OCI-LY3 (cell line): Measurements from ENCODE around the gene PHYHD1.
A peak's percentile ranks its signal among the peaks of the same experiment; 100 is the strongest.

Experiments
- H2AFZ ChIP-seq: fragments of 200-600, 300-600 bp; shearing (Covaris generic); 2 replicates; pipeline ENCODE4 v1.6.0; 2014; ENCODE audit warnings: antibody characterized with exemption, low read depth, low read length
- H3K27ac ChIP-seq: fragments of 200-600, 300-600 bp; sonication (generic); 2 replicates; pipeline ENCODE4 v1.5.1; 2014; ENCODE audit warnings: mild to moderate bottlenecking, low read length, moderate library complexity, mixed read lengths
- H3K27me3 ChIP-seq: fragments of 200-600, 300-600 bp; sonication (generic); 2 replicates; pipeline ENCODE4 v1.6.1; 2014; ENCODE audit warnings: low read depth, low read length, mixed read lengths
- H3K36me3 ChIP-seq: fragments of 200-600, 300-600 bp; sonication (generic); replicated peaks from 2 replicates; pipeline ENCODE3; 2014; ENCODE audit warnings: low read depth, low read length, mixed read lengths
- H3K4me1 ChIP-seq: fragments of 300-600, 200-600 bp; sonication (generic); 2 replicates; pipeline ENCODE4 v1.6.1; 2014; ENCODE audit warnings: low read length, mixed read lengths
- H3K4me2 ChIP-seq: fragments of 200-600, 300-600 bp; sonication (generic); 2 replicates; pipeline ENCODE4 v1.6.1; 2014; ENCODE audit warnings: low read length, mixed read lengths
- H3K4me3 ChIP-seq: fragments of 300-600, 200-600 bp; sonication (generic); 2 replicates; pipeline ENCODE4 v1.5.1; 2014; ENCODE audit warnings: antibody characterized with exemption, mild to moderate bottlenecking, low read length, moderate library complexity
- H3K79me2 ChIP-seq: fragments of 300-600, 200-600 bp; shearing (Covaris generic); 2 replicates; pipeline ENCODE4 v1.6.1; 2014; ENCODE audit warnings: mild to moderate bottlenecking, low read length, mixed read lengths
- H3K9ac ChIP-seq: fragments of 300-600, 200-600 bp; shearing (Covaris generic); 2 replicates; pipeline ENCODE4 v1.6.0; 2014; ENCODE audit warnings: mild to moderate bottlenecking, low read length, moderate library complexity
- H3K9me3 ChIP-seq: fragments of 200-600, 300-600 bp; shearing (Covaris generic); 2 replicates; pipeline ENCODE4 v1.6.1; 2014; ENCODE audit warnings: low read length, mixed read lengths; ENCODE audit not compliant: insufficient read depth
- H4K20me1 ChIP-seq: fragments of 200-600, 300-600 bp; sonication (generic); 2 replicates; pipeline ENCODE4 v1.6.1; 2016; ENCODE audit warnings: low read length, mixed read lengths; ENCODE audit not compliant: insufficient read depth
- EZH2phosphoT487 ChIP-seq: fragments of 200-600 bp; shearing (Covaris generic); IDR thresholded peaks from 2 replicates; pipeline ENCODE4 v1.6.1; 2018; ENCODE audit warnings: antibody characterized with exemption, mixed run types, low read depth
- TF ChIP-seq, protein P1 (sequence below): fragments of 200-600, 300-600 bp; sonication (generic); IDR thresholded peaks from 2 replicates; pipeline ENCODE4 v1.5.1; 2014; ENCODE audit warnings: antibody characterized with exemption, low read length, low read depth

The PHYHD1 gene

DNA sequence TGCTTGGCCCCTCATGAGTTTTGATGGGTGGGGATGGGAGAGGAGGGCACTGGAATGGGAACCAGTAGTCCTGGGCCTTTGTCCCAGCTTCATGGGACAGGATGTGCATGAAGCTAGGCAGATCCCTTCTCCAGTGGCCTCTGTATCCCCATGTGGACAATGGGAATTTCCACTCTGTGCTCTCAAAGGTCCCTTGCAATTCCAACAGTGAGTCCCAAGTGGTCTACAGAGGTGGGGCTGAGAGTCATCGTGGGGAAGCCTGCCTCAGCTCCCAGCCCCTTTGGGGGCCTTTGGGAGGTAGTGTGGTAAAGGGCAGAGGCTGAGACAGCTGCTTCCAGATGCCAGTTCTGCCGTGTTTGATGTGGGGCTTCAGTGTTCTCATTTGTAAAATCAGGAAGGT is 1.9 kb upstream of the PHYHD1 start:
- peaks cover 7% of the 10 kb centered on the region; the same call in 1 of the 2 replicates for H3K79me2 ChIP-seq
- no peak overlapping the region for H3K9ac ChIP-seq
- no peak for TF ChIP-seq EZH2phosphoT487
- TF ChIP-seq, protein P1, sequence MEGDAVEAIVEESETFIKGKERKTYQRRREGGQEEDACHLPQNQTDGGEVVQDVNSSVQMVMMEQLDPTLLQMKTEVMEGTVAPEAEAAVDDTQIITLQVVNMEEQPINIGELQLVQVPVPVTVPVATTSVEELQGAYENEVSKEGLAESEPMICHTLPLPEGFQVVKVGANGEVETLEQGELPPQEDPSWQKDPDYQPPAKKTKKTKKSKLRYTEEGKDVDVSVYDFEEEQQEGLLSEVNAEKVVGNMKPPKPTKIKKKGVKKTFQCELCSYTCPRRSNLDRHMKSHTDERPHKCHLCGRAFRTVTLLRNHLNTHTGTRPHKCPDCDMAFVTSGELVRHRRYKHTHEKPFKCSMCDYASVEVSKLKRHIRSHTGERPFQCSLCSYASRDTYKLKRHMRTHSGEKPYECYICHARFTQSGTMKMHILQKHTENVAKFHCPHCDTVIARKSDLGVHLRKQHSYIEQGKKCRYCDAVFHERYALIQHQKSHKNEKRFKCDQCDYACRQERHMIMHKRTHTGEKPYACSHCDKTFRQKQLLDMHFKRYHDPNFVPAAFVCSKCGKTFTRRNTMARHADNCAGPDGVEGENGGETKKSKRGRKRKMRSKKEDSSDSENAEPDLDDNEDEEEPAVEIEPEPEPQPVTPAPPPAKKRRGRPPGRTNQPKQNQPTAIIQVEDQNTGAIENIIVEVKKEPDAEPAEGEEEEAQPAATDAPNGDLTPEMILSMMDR = no peak
- no peak overlapping the region for H3K27ac ChIP-seq
- H4K20me1 ChIP-seq = no peaks in the 10 kb centered on the region
- H3K9me3 ChIP-seq = no peaks in the 10 kb centered on the region
- no peaks in the 10 kb centered on the region for H3K36me3 ChIP-seq
- no peak overlapping the region for H2AFZ ChIP-seq
- peaks cover 16% of the 10 kb centered on the region for H3K4me1 ChIP-seq
- H3K4me3 ChIP-seq = no peak overlapping the region
- H3K27me3 ChIP-seq = no peaks in the 10 kb centered on the region
- H3K4me2 ChIP-seq = no peak overlapping the region

DNA sequence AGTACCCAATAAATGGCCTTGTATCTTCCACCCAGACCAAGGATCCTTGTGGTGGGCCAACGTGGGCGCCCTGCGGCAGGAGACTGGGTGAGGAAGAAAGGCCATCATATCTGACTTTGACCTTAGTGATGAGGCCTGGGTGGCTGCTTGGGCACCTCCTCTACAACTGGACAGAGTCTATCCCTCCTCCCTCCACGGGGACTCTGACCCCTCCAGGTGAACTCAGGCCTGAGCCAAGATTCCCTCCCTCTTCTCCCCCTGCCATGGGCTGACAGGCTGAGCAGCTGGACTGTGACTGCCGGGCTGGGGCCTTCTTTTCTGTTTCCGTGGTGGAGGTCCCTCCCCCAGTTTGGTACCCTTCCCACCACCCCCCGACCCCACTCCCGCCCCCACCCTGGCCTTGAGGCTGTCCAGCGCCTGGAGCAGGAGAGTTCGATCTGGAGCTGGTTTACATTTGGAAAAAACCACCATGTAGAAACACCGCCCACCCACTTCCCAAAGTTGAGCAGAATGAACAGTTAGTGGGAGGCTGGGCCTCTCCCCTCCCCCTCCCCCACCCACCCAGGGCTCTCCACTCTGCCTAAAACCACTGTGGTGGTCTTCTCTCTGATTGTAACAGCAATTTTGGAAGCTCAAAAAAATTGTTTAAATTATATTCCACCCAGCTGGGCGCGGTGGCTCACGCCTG is 1.2 kb upstream of the PHYHD1 start:
- Histone ChIP-seq H2AFZ (no peak overlapping the region), H3K27me3 (no peaks in the 10 kb centered on the region), H3K36me3 (no peaks in the 10 kb centered on the region), H3K27ac (no peak overlapping the region), H4K20me1 (no peaks in the 10 kb centered on the region), H3K4me2 (no peak overlapping the region), H3K4me1 (peaks cover 16% of the 10 kb centered on the region), H3K79me2 (peaks cover 7% of the 10 kb centered on the region; the same call in 1 of the 2 replicates), H3K9me3 (no peaks in the 10 kb centered on the region), H3K4me3 (no peak overlapping the region), H3K9ac (no peak overlapping the region)
- TF ChIP-seq EZH2phosphoT487 = no peak

DNA sequence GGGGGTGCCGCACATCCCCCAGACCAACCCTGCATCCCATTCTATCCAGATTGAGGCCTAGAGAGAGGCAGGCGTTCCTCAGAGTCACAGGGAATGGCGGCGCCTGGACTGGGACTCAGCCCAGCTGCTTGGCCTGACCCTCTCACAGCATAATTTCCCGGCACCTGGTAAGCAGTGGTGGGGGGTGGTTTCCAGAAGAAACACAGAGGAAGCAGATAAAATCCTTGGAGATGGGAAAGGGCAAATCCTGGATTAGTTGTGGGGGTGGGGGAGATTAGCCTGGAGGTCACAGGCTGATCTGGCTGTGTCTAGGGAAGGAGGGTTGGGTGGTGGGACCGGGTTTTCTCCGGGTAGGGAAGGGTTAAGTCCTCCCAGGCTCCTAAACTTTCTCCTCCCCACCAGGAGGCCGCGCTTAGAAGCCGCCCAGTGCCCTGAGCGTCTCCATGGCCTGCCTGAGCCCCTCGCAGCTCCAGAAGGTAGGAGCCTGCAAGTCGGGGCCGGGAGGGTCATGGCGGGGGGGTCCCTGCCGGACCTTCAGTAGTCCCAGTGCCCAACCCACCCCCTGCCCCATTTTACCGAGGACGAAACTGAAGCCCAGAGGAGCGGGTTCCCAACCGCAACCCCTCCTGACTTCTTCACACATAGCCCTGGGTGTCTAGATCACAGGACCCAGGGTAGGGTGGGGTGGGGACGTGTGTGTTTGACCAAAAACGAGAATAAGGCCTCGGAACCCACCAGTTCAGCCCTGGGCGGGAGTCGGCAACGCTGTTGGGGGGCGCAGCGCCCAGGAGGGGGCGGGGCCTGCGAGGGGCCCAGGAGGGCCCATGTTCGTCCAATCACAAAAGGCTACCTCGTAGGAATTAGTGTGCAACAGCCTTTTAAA is 1.3 kb downstream of the PHYHD1 start:
- Histone ChIP-seq H3K79me2 (peaks cover 7% of the 10 kb centered on the region; the same call in 1 of the 2 replicates), H3K4me3 (peak overlapping the region; percentile 83), H3K9me3 (no peaks in the 10 kb centered on the region), H3K27me3 (no peaks in the 10 kb centered on the region), H4K20me1 (no peaks in the 10 kb centered on the region), H3K27ac (peak overlapping the region; percentile 87), H3K36me3 (no peaks in the 10 kb centered on the region), H3K4me2 (peak overlapping the region; percentile 98), H2AFZ (peak overlapping the region; percentile 37; the same call in 1 of the 2 replicates), H3K9ac (peak overlapping the region; percentile 100), H3K4me1 (peaks cover 16% of the 10 kb centered on the region)
- no peak for TF ChIP-seq EZH2phosphoT487
- TF ChIP-seq, protein P1 = no peak

DNA sequence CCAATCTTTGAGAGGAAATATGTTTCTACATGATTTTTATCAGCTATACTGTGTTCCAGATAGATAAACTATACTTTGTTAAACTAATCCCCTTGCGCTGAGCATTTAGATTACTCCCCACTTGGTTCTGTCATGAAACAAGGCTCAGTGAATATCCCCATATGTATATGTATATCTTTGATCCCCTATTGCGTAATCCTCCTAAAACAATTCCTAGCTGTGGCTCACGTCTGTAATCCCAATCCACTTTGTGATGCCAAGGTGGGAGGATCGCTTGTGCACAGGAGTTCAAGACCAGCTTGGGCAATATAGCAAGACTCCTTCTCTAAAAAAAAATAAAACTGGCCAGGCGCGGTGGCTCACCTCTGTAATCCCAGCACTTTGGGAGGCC is 2.7 kb downstream of the PHYHD1 start:
- peaks cover 16% of the 10 kb centered on the region for H3K4me1 ChIP-seq
- no peaks in the 10 kb centered on the region for H3K36me3 ChIP-seq
- TF ChIP-seq EZH2phosphoT487 = no peak
- TF ChIP-seq, protein P1 = no peak
- H4K20me1 ChIP-seq = no peaks in the 10 kb centered on the region
- no peak overlapping the region for H3K4me3 ChIP-seq
- H3K79me2 ChIP-seq = peaks cover 7% of the 10 kb centered on the region; the same call in 1 of the 2 replicates
- H3K27ac ChIP-seq = no peak overlapping the region
- H3K9ac ChIP-seq = no peak overlapping the region
- H3K4me2 ChIP-seq = no peak overlapping the region
- H2AFZ ChIP-seq = no peak overlapping the region
- H3K9me3 ChIP-seq = no peaks in the 10 kb centered on the region
- H3K27me3 ChIP-seq = no peaks in the 10 kb centered on the region
